Measurements from ENCODE around the gene HIPK3. TPM values are rescaled to one million over a fixed set of nuclear protein-coding genes. Genes with fewer than 3 reads are reported as not detected.

Gene HIPK3
- total RNA-seq, 1 experiment from 2014 or later: 64.8 TPM

DNA sequence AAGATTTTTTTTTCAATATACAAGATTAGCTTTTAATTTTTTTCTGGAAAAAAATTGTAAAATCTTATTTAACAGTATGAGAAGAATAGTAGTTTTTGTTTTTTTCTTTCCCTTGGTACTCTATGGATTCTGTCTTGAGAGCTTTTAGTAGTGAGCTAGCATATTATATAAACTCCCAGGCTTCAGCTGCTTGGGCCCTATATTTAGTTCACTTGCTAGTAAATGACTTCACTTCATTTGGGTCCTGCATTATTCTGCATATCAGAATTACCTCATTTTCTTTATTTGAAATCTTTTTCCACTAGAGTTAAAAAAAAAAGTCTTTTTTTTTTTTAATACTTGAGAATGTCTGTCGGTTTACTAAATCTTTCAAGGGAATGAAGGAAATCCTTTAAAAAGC is 33.1 kb downstream of the HIPK3 start:
- Histone ChIP-seq H3K27me3 (ENCODE audit: insufficient read depth, low read depth) (no peaks in the 10 kb centered on the region), H3K4me3 (no peak overlapping the region), H3K27ac (no peak overlapping the region), H3K4me2 (no peak overlapping the region), H3K9me3 (ENCODE audit: insufficient read depth, low read depth) (no peaks in the 10 kb centered on the region; the same call in 1 of the 2 replicates), H2AFZ (no peak overlapping the region), H3K4me1 (replicated peaks; ENCODE audit: insufficient read depth) (no peaks in the 10 kb centered on the region), H3K79me2 (ENCODE audit: low read depth) (peaks cover 58% of the 10 kb centered on the region), H3K9me2 (ENCODE audit: insufficient read depth) (no peaks in the 10 kb centered on the region), H3K36me3 (ENCODE audit: low read depth) (peaks cover 18% of the 10 kb centered on the region; the same call in 1 of the 2 replicates), H3F3A (ENCODE audit: insufficient read depth, low read depth) (no peaks in the 10 kb centered on the region), H4K20me1 (ENCODE audit: insufficient read depth) (peaks cover 17% of the 10 kb centered on the region; the same call in 1 of the 2 replicates)
- no TSS peak for BruUV-seq (replicated peaks)
- intact Hi-C loops (cut with micrococcal nuclease; ENCODE audit: unreplicated experiment): no loop called here
- POLR2A ChIA-PET (ENCODE audit: unreplicated experiment): interaction anchor here (0.6 kb wide), 1 partner anchor 23 kb away, joined by 3 read pairs; no protein-coding TSS in a partner anchor
- no peak for DNase-seq
- CTCF ChIA-PET: no interaction called here
- TF ChIP-seq EZH2 (IDR thresholded peaks at IDR 0.05; ENCODE audit: low read depth): no peak
- TF ChIP-seq, protein P1, sequence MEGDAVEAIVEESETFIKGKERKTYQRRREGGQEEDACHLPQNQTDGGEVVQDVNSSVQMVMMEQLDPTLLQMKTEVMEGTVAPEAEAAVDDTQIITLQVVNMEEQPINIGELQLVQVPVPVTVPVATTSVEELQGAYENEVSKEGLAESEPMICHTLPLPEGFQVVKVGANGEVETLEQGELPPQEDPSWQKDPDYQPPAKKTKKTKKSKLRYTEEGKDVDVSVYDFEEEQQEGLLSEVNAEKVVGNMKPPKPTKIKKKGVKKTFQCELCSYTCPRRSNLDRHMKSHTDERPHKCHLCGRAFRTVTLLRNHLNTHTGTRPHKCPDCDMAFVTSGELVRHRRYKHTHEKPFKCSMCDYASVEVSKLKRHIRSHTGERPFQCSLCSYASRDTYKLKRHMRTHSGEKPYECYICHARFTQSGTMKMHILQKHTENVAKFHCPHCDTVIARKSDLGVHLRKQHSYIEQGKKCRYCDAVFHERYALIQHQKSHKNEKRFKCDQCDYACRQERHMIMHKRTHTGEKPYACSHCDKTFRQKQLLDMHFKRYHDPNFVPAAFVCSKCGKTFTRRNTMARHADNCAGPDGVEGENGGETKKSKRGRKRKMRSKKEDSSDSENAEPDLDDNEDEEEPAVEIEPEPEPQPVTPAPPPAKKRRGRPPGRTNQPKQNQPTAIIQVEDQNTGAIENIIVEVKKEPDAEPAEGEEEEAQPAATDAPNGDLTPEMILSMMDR (conservative IDR thresholded peaks at IDR 0.05): no peak

DNA sequence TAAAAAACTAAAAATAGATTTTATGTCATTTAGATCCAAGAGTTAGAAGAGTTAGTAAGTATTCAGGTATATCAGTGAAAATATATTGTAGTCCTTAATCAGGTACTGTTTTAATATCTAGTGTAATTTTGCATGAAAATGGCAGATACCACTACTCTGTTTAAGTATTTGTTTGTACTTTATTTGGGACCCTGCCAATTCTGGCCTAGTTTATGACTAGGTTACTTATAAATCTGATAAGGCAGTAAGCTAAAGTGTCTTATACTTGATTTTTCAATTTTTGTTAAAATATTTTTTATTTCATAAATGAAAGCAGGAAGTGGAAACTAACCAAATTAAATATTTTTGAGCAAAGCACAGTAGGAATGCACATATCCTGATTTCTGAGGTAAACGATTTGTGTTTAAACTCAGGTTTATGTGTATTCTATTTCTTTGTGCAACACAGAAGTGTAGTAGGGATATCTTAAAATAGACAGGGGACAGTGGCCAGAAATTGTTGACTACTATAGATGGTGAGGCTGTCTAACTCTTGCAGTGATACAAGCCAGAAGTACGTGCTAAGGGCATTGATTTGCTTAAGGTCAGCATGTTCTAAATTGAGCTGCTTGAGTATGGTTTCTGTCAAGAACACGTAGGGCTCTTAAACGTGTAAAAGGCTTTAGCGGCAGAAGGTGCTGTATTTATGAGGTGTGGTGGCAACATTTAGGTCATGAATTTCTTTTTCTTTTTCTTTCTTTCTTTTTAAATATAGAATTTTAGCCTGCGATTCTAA is 34.0 kb downstream of the HIPK3 start:
- H3K79me2 ChIP-seq (ENCODE audit: low read depth): peaks cover 58% of the 10 kb centered on the region
- no peaks in the 10 kb centered on the region for H3K27me3 ChIP-seq (ENCODE audit: insufficient read depth, low read depth)
- peaks cover 18% of the 10 kb centered on the region; the same call in 1 of the 2 replicates for H3K36me3 ChIP-seq (ENCODE audit: low read depth)
- H3K9me3 ChIP-seq (ENCODE audit: insufficient read depth, low read depth): no peaks in the 10 kb centered on the region; the same call in 1 of the 2 replicates
- no peak overlapping the region for H3K27ac ChIP-seq
- no peak overlapping the region for H3K4me3 ChIP-seq
- BruUV-seq (replicated peaks): no TSS peak
- H2AFZ ChIP-seq: no peak overlapping the region
- H3K4me2 ChIP-seq: no peak overlapping the region
- H3K9me2 ChIP-seq (ENCODE audit: insufficient read depth): no peaks in the 10 kb centered on the region
- DNase-seq: no peak
- H3F3A ChIP-seq (ENCODE audit: insufficient read depth, low read depth): no peaks in the 10 kb centered on the region
- ChIA-PET POLR2A (ENCODE audit: unreplicated experiment) (no interaction called here), CTCF (no interaction called here)
- intact Hi-C loops (cut with micrococcal nuclease; ENCODE audit: unreplicated experiment): no loop called here
- no peaks in the 10 kb centered on the region for H3K4me1 ChIP-seq (replicated peaks; ENCODE audit: insufficient read depth)
- H4K20me1 ChIP-seq (ENCODE audit: insufficient read depth): peaks cover 17% of the 10 kb centered on the region; the same call in 1 of the 2 replicates
- TF ChIP-seq, protein P1 (conservative IDR thresholded peaks at IDR 0.05): no peak
- TF ChIP-seq EZH2 (IDR thresholded peaks at IDR 0.05; ENCODE audit: low read depth): no peak

DNA sequence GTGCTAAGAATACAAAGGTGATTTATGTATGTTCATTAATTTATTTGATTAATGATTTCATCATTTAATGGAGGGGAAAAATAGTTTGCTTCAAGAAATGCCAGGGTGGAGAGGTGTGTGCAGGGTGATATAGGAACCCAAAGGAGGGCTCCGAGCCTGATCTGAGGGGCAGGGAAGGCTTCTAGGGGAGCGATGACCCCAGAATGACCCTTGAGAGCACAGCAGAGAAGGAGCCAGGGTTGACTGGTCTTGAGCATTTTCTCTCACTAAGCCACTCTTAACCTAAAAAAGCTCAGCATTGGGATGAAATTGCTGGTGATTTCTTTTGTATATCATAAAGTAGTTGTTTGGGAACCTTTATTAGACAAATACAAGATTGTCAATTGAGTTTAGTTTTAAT is 35.1 kb downstream of the HIPK3 start:
- ChIA-PET POLR2A (ENCODE audit: unreplicated experiment) (no interaction called here), CTCF (no interaction called here)
- no peak overlapping the region for H2AFZ ChIP-seq
- no peaks in the 10 kb centered on the region for H3F3A ChIP-seq (ENCODE audit: insufficient read depth, low read depth)
- H4K20me1 ChIP-seq (ENCODE audit: insufficient read depth): peaks cover 15% of the 10 kb centered on the region; the same call in 1 of the 2 replicates
- H3K79me2 ChIP-seq (ENCODE audit: low read depth): peaks cover 63% of the 10 kb centered on the region
- DNase-seq: no peak
- H3K36me3 ChIP-seq (ENCODE audit: low read depth): peaks cover 9% of the 10 kb centered on the region; the same call in 1 of the 2 replicates
- TF ChIP-seq, protein P1 (conservative IDR thresholded peaks at IDR 0.05): no peak
- no peak for TF ChIP-seq EZH2 (IDR thresholded peaks at IDR 0.05; ENCODE audit: low read depth)
- H3K4me2 ChIP-seq: no peak overlapping the region
- H3K27ac ChIP-seq: no peak overlapping the region
- no TSS peak for BruUV-seq (replicated peaks)
- no peaks in the 10 kb centered on the region; the same call in 1 of the 2 replicates for H3K9me3 ChIP-seq (ENCODE audit: insufficient read depth, low read depth)
- intact Hi-C loops (cut with micrococcal nuclease; ENCODE audit: unreplicated experiment): no loop called here
- no peaks in the 10 kb centered on the region for H3K4me1 ChIP-seq (replicated peaks; ENCODE audit: insufficient read depth)
- H3K9me2 ChIP-seq (ENCODE audit: insufficient read depth): no peaks in the 10 kb centered on the region
- H3K27me3 ChIP-seq (ENCODE audit: insufficient read depth, low read depth): no peaks in the 10 kb centered on the region
- H3K4me3 ChIP-seq: no peak overlapping the region
